SU-DHL-6 (cell line): Measurements from ENCODE around the gene NLRP6.

Experiments used
- EZH2phosphoT487 ChIP-seq: fragments of 200-600 bp; sonication (generic), shearing (Covaris generic); conservative IDR thresholded peaks from 2 replicates; pipeline ENCODE4 v1.6.1; 2018; ENCODE audit warnings: mild to moderate bottlenecking, antibody characterized with exemption, low read length, moderate library complexity, mixed read lengths
- TF ChIP-seq, protein P1 (sequence below): fragments of 200-600 bp; sonication (generic); IDR thresholded peaks from one replicate; pipeline ENCODE4 v1.5.1; 2017; ENCODE audit warnings: antibody characterized with exemption, mild to moderate bottlenecking, low read length, moderate library complexity; ENCODE audit not compliant: insufficient read depth, poor library complexity, severe bottlenecking

DNA sequence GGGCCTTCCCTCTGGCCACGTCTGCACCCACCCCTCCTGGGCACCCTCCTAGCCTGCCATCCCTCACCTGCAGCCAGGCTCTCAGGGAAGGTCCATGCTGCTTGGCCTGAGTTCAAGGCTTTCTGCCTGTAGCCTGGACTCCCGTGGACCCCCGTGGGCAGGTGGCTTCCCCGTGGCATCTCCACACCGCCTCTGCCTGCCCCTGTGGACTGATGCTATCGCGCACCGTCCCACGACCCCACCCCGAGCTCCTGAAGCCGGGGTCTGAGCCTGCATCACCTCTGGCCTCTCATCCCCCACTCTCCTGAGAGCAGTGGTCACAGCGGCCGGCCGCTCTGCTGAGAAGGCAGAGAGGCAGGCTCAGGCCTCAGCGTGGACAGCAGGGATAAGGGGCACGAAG lies 16.6 kb downstream of the NLRP6 start:
- TF ChIP-seq, protein P1, sequence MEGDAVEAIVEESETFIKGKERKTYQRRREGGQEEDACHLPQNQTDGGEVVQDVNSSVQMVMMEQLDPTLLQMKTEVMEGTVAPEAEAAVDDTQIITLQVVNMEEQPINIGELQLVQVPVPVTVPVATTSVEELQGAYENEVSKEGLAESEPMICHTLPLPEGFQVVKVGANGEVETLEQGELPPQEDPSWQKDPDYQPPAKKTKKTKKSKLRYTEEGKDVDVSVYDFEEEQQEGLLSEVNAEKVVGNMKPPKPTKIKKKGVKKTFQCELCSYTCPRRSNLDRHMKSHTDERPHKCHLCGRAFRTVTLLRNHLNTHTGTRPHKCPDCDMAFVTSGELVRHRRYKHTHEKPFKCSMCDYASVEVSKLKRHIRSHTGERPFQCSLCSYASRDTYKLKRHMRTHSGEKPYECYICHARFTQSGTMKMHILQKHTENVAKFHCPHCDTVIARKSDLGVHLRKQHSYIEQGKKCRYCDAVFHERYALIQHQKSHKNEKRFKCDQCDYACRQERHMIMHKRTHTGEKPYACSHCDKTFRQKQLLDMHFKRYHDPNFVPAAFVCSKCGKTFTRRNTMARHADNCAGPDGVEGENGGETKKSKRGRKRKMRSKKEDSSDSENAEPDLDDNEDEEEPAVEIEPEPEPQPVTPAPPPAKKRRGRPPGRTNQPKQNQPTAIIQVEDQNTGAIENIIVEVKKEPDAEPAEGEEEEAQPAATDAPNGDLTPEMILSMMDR, result no peak
- TF ChIP-seq EZH2phosphoT487, result no peak
